ENCODE data around the gene UQCC2.

UQCC2 gene

GRCh38 chr6:33663028-33663427 lies 48.5 kb downstream of the UQCC2 start:
- FAIRE-seq: no peak
- DNase-seq (ENCODE audit: extremely low spot score, insufficient read length, low read depth): no peak

- DNase-seq (ENCODE audit: extremely low spot score, insufficient read length, low read depth) (no peak), FAIRE-seq (no peak)
Measured at GRCh38 chr6:33662318-33662717, 49.2 kb downstream of the UQCC2 start.

GRCh38 chr6:33661106-33661838 lies 50.2 kb downstream of the UQCC2 start:
- FAIRE-seq (no peak), DNase-seq (ENCODE audit: extremely low spot score, insufficient read length, low read depth) (no peak)

- no peak for FAIRE-seq
Measured at GRCh38 chr6:33659986-33660385, 51.5 kb downstream of the UQCC2 start.

GRCh38 chr6:33658982-33659689 lies 52.4 kb downstream of the UQCC2 start:
- FAIRE-seq: no peak
- no peak for DNase-seq (ENCODE audit: extremely low spot score, insufficient read length, low read depth)

More at GRCh38 chr6:33659986-33660385, 51.5 kb downstream of the UQCC2 start:
- no peak for DNase-seq (ENCODE audit: extremely low spot score, insufficient read length, low read depth)

GRCh38 chr6:33656844-33657243 lies 54.7 kb downstream of the UQCC2 start:
- DNase-seq (ENCODE audit: extremely low spot score, insufficient read length, low read depth) (no peak), FAIRE-seq (no peak)

- DNase-seq (ENCODE audit: extremely low spot score, insufficient read length, low read depth) (no peak), FAIRE-seq (no peak)
Measured at GRCh38 chr6:33654831-33655554, 56.5 kb downstream of the UQCC2 start.

- no peak for DNase-seq (ENCODE audit: extremely low spot score, insufficient read length, low read depth)
- no peak for FAIRE-seq
Measured at GRCh38 chr6:33652002-33652401, 59.5 kb downstream of the UQCC2 start.

GRCh38 chr6:33651403-33651802 lies 60.1 kb downstream of the UQCC2 start:
- no peak for FAIRE-seq
- DNase-seq (ENCODE audit: extremely low spot score, insufficient read length, low read depth): no peak

Data from GM18507 (cell line).